Activated T-cell treated with anti-CD3 and anti-CD28 coated beads for 4 hours (primary cell): ENCODE measurements around the gene TCF4.

ENCODE experiments used
- DNase-seq: peaks from one replicate; pipeline ENCODE4 v3.0.0-alpha.2; 2020

The TCF4 gene

DNA sequence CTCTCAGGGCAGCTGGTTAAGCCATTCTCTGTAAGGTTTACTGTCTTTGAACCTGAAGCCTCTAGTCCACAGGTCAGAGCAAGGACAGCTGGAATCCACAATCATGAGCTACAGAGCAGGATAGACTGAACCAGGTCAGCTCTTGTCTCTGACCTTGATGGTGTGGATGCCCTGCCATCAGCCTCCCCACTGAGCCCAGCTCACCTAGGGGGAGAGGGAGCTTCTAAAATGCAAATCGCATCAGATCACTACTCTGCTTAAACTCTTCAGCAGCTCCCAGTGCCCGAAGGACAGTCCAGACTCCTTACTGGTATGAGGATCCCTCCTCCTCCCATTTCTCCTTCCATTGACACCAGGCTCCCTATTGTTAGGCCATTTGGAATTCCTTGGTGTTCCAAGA is 373.5 kb downstream of the TCF4 start:
- no peak for DNase-seq

DNA sequence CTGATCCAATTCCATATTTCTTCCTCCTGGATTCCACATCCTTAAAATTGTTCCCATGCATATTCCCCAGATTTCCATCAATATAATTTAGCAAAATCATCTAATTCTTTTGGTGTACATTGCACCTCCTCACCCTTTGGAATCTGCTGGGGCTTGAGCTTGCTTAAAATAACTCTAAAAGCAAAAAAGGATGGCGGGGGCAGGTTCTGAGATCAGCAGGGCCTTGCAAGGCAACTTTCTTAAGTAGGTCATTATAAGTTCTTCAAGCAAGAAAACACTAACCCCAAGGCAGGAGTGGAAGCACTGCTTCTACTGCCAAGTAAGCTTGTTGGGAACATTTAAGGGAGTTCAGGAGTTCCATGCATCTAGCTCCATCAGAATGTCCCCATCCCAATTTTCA is 374.4 kb downstream of the TCF4 start:
- DNase-seq: no peak

- DNase-seq: no peak
Observed at GRCh38 chr18:55206927-55207326, 381.1 kb downstream of the TCF4 start.

DNA sequence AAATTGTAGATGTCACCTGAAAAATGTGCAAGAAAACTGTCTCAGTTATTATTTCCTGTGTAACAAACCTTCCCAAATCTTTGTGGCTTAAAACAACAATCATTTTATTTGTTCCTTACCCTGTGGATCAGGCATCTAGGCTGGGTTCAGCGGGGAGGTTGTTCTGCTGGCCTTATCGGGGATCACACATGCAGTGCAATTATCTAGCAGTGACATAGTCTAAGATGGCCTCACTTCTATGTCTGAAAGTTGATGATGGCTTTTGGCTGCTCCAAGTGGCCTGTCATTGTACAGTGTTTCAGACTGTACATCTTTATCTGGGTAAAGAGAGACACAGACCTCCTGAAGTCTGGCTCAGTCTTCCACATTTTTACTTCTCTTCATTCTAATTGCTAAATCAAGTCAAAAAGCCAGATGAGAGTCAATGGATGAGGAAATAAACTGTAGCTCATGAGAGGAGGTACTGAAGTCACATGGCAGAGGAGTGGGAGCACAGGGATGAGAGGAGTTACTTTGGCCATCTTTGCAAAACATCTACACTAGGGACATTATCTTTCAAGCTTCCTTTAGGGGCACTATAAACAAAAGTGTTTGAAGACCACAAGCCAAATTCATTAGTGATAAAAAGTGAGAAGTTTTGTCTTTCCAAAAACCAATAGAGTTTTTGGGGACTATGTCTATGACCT is 385.6 kb downstream of the TCF4 start:
- no peak for DNase-seq

DNA sequence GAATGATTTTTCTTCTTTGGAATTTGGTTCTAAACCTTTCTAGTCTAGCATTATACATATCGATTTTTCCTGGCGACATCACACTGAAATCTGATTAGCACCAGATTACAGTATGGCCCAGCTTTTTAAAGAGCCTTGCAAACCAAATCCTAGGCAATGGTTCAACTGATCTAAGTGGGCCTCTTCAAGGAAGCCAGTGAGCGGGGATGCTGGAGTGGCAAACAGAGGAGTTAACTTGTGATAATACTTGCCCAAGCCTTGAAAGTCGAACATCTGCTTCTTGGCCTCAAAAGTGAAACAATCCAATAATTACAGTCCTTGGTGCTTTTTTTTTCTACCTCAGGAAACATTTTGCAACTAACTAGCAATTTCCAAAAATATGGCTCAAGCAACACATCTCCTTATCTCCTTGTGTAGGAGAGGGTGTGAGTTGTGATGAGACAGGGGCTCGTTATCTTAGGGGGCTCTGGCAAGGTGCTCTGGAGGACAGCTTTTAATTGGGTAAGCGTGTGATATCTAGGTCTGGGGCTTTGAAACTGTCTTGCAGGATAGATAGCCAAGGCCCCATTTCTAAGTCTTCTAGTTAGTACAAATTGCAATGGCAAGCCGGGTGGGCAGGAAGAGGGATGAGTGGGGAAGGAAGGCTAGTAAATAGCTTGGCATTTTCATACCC is 388.6 kb downstream of the TCF4 start:
- DNase-seq: no peak

GRCh38 chr18:55195863-55196262 is 392.1 kb downstream of the TCF4 start:
- DNase-seq: no peak

DNA sequence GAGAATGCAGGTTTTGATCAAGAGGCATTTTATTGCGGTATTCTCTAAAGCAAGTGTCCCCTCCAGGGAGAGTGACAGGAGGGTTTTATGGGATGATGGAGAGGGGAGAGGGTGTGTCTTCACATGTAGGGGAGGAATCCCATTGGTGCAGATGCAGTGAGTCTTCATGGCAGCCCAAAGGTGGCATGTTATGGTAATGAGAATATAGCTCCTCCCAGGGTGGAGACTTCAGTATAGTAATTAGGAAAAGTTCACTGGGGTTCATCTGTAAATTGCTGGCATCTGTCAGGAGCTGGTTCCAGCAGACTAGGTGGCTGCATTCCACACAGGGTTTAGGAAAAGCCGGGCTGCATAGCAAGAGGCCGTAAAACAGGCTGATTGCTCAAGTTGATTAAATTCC is 398.0 kb downstream of the TCF4 start:
- no peak for DNase-seq

DNA sequence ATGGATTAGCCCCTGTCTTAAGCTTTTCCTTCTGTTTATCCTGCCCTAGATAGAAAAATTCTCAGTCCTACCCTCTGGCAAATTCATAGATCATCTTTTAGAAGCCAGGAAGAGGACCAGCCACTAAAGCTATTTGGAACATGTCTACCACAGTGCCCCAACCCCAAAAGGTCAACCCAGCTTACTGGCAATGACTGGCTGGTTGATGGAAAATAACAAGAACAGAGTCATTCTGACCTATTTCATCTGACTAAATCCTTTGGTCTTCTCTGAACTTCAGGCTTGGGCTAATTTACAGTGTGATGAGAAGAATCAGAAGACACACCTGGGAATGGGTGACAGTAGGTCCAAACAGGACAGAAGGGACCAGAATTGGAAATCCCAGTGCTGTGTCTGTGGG is 401.4 kb downstream of the TCF4 start:
- DNase-seq: no peak

GRCh38 chr18:55185391-55185790 is 402.6 kb downstream of the TCF4 start:
- DNase-seq: no peak

DNA sequence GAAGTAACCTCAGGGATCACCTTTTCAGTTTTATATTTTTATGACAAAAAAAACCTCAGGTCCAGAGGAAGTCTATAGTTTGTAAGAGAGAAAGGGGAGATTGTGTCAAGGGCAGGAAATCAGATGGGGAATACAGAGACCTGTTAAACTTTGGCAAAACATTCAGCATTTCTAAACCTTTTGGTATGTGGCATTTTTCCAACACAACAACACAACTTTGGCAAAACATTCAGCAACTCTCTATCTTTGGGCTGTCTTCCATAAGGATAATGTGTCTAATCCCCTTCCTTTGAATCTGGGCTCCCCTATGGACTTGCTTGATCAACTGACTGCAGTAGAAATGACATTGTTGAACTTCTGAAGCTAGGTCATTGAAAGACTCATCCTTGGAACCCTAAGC is 408.2 kb downstream of the TCF4 start:
- DNase-seq: no peak

DNA sequence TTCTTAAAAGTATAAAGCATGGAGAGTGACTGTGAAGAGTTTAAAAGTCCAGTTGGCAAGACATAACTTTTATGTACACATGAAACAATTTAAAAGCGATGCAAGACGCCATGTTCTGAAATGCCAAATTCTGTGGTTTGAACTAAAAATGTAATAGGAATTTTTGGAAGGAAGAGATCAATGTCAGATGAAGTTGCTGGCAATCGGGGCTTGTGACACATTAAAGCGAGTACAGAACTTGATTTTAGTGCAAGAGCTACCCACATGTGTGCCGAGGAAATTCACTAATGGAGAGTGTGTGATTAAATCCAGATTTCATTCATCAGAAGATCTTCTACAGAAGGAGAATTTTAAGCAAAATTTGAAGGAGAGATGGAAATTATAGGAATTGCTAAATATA is 408.6 kb downstream of the TCF4 start:
- DNase-seq: no peak

DNA sequence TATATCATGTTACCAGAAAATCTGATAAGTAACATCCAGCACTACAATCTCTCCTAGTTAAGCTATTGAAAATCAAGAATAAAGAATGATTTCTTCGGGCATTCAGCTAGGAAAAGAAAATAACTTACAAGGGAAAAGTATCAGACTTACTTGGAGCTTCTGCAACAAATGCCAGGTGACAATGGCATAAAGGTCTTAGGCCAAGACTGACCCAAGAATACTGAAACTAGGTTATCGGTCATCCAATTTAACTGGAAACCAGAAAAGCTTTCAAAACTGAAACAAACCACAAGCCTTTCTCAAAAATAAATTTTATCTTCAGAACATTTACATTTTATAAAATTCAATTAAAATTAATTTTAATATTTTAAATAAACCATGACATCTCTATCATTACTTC is 414.7 kb downstream of the TCF4 start:
- no peak for DNase-seq
